ENCODE measurements around the gene ARIH1. TPM values are rescaled to one million over a fixed set of nuclear protein-coding genes. Genes with fewer than 3 reads are reported as not detected.

Gene ARIH1
- total and polyA plus RNA-seq, 2 experiments from 2014 or later, result 30.5 to 48.6 TPM

DNA sequence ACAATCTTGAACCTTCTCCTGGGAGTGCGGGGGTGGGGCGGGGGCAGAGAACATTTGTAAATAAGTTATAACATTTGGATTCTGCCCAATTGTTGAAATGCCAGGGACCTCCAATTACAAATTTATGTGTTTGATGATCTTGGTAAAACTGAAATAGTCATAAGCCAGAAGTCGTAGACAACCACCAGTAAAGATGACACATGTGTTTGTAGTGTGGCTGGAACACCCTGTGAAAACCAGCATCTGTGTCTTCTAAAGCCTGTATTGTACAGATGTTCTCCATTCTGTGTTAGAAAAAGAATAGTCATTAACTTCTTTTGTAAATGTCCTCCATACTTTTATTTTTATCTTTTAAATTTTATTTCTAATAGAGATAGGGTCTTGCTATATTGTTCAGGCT is 61.8 kb downstream of the ARIH1 start:
- Histone ChIP-seq H3K79me2 (replicated peaks; ENCODE audit: insufficient read depth) (peaks cover 51% of the 10 kb centered on the region), H3K4me3 (no peak overlapping the region), H4K20me1 (replicated peaks; ENCODE audit: insufficient read depth) (peaks cover 12% of the 10 kb centered on the region), H3K27me3 (ENCODE audit: insufficient read depth) (no peaks in the 10 kb centered on the region), H3K4me1 (ENCODE audit: insufficient read depth) (no peaks in the 10 kb centered on the region), H3F3A (replicated peaks; ENCODE audit: low read depth) (no peaks in the 10 kb centered on the region), H3K9me2 (ENCODE audit: insufficient read depth) (no peaks in the 10 kb centered on the region), H3K27ac (ENCODE audit: low read depth) (no peak overlapping the region), H3K4me2 (no peak overlapping the region), H3K36me3 (ENCODE audit: insufficient read depth) (no peaks in the 10 kb centered on the region), H2AFZ (no peak overlapping the region)
- H3K4me3 Mint-ChIP-seq, result no peak overlapping the region
- ATAC-seq (no peak), DNase-seq (ENCODE audit: low spot score) (no peak)
- H3K36me3 Mint-ChIP-seq (ENCODE audit: low read depth), result peaks cover 30% of the 10 kb centered on the region
- no peaks in the 10 kb centered on the region for H3K27me3 Mint-ChIP-seq (ENCODE audit: insufficient read depth, low read depth, poor library complexity)
- peaks cover 16% of the 10 kb centered on the region for H3K9me3 Mint-ChIP-seq
- H3K4me1 Mint-ChIP-seq, result no peaks in the 10 kb centered on the region
- TF ChIP-seq ZNF331 (CRISPR knock-in tag; IDR thresholded peaks at IDR 0.05; ENCODE audit: low read depth), result no peak
- TF ChIP-seq, protein P1, sequence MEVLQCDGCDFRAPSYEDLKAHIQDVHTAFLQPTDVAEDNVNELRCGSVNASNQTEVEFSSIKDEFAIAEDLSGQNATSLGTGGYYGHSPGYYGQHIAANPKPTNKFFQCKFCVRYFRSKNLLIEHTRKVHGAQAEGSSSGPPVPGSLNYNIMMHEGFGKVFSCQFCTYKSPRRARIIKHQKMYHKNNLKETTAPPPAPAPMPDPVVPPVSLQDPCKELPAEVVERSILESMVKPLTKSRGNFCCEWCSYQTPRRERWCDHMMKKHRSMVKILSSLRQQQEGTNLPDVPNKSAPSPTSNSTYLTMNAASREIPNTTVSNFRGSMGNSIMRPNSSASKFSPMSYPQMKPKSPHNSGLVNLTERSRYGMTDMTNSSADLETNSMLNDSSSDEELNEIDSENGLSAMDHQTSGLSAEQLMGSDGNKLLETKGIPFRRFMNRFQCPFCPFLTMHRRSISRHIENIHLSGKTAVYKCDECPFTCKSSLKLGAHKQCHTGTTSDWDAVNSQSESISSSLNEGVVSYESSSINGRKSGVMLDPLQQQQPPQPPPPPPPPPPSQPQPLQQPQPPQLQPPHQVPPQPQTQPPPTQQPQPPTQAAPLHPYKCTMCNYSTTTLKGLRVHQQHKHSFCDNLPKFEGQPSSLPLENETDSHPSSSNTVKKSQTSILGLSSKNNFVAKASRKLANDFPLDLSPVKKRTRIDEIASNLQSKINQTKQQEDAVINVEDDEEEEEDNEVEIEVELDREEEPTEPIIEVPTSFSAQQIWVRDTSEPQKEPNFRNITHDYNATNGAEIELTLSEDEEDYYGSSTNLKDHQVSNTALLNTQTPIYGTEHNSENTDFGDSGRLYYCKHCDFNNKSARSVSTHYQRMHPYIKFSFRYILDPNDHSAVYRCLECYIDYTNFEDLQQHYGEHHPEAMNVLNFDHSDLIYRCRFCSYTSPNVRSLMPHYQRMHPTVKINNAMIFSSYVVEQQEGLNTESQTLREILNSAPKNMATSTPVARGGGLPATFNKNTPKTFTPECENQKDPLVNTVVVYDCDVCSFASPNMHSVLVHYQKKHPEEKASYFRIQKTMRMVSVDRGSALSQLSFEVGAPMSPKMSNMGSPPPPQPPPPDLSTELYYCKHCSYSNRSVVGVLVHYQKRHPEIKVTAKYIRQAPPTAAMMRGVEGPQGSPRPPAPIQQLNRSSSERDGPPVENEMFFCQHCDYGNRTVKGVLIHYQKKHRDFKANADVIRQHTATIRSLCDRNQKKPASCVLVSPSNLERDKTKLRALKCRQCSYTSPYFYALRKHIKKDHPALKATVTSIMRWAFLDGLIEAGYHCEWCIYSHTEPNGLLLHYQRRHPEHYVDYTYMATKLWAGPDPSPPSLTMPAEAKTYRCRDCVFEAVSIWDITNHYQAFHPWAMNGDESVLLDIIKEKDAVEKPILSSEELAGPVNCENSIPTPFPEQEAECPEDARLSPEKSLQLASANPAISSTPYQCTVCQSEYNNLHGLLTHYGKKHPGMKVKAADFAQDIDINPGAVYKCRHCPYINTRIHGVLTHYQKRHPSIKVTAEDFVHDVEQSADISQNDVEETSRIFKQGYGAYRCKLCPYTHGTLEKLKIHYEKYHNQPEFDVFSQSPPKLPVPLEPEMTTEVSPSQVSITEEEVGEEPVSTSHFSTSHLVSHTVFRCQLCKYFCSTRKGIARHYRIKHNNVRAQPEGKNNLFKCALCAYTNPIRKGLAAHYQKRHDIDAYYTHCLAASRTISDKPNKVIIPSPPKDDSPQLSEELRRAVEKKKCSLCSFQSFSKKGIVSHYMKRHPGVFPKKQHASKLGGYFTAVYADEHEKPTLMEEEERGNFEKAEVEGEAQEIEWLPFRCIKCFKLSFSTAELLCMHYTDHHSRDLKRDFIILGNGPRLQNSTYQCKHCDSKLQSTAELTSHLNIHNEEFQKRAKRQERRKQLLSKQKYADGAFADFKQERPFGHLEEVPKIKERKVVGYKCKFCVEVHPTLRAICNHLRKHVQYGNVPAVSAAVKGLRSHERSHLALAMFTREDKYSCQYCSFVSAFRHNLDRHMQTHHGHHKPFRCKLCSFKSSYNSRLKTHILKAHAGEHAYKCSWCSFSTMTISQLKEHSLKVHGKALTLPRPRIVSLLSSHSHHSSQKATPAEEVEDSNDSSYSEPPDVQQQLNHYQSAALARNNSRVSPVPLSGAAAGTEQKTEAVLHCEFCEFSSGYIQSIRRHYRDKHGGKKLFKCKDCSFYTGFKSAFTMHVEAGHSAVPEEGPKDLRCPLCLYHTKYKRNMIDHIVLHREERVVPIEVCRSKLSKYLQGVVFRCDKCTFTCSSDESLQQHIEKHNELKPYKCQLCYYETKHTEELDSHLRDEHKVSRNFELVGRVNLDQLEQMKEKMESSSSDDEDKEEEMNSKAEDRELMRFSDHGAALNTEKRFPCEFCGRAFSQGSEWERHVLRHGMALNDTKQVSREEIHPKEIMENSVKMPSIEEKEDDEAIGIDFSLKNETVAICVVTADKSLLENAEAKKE (CRISPR knock-in tag; IDR thresholded peaks at IDR 0.05), result no peak
- TF ChIP-seq EZH2phosphoT487 (IDR thresholded peaks at IDR 0.05; ENCODE audit: unreplicated experiment), result no peak
- TF ChIP-seq JUNB (IDR thresholded peaks at IDR 0.05; ENCODE audit: unreplicated experiment), result no peak
- TF ChIP-seq ZNF114 (CRISPR knock-in tag; IDR thresholded peaks at IDR 0.05), result no peak
- TF ChIP-seq, protein P2, sequence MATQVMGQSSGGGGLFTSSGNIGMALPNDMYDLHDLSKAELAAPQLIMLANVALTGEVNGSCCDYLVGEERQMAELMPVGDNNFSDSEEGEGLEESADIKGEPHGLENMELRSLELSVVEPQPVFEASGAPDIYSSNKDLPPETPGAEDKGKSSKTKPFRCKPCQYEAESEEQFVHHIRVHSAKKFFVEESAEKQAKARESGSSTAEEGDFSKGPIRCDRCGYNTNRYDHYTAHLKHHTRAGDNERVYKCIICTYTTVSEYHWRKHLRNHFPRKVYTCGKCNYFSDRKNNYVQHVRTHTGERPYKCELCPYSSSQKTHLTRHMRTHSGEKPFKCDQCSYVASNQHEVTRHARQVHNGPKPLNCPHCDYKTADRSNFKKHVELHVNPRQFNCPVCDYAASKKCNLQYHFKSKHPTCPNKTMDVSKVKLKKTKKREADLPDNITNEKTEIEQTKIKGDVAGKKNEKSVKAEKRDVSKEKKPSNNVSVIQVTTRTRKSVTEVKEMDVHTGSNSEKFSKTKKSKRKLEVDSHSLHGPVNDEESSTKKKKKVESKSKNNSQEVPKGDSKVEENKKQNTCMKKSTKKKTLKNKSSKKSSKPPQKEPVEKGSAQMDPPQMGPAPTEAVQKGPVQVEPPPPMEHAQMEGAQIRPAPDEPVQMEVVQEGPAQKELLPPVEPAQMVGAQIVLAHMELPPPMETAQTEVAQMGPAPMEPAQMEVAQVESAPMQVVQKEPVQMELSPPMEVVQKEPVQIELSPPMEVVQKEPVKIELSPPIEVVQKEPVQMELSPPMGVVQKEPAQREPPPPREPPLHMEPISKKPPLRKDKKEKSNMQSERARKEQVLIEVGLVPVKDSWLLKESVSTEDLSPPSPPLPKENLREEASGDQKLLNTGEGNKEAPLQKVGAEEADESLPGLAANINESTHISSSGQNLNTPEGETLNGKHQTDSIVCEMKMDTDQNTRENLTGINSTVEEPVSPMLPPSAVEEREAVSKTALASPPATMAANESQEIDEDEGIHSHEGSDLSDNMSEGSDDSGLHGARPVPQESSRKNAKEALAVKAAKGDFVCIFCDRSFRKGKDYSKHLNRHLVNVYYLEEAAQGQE (IDR thresholded peaks at IDR 0.05; ENCODE audit: unreplicated experiment), result no peak
- no peak for TF ChIP-seq POLR2AphosphoS5 (IDR thresholded peaks at IDR 0.05; ENCODE audit: low read depth)
- no peak for TF ChIP-seq EZH2 (IDR thresholded peaks at IDR 0.05; ENCODE audit: low read depth, unreplicated experiment)
- TF ChIP-seq, protein P3, sequence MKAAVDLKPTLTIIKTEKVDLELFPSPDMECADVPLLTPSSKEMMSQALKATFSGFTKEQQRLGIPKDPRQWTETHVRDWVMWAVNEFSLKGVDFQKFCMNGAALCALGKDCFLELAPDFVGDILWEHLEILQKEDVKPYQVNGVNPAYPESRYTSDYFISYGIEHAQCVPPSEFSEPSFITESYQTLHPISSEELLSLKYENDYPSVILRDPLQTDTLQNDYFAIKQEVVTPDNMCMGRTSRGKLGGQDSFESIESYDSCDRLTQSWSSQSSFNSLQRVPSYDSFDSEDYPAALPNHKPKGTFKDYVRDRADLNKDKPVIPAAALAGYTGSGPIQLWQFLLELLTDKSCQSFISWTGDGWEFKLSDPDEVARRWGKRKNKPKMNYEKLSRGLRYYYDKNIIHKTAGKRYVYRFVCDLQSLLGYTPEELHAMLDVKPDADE (IDR thresholded peaks at IDR 0.05), result no peak
- no peak for TF ChIP-seq CREB1 (CRISPR knock-in tag; IDR thresholded peaks at IDR 0.05; ENCODE audit: low read depth)
- TF ChIP-seq, protein P4, sequence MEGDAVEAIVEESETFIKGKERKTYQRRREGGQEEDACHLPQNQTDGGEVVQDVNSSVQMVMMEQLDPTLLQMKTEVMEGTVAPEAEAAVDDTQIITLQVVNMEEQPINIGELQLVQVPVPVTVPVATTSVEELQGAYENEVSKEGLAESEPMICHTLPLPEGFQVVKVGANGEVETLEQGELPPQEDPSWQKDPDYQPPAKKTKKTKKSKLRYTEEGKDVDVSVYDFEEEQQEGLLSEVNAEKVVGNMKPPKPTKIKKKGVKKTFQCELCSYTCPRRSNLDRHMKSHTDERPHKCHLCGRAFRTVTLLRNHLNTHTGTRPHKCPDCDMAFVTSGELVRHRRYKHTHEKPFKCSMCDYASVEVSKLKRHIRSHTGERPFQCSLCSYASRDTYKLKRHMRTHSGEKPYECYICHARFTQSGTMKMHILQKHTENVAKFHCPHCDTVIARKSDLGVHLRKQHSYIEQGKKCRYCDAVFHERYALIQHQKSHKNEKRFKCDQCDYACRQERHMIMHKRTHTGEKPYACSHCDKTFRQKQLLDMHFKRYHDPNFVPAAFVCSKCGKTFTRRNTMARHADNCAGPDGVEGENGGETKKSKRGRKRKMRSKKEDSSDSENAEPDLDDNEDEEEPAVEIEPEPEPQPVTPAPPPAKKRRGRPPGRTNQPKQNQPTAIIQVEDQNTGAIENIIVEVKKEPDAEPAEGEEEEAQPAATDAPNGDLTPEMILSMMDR (conservative IDR thresholded peaks at IDR 0.05; ENCODE audit: low read depth in 2 of 2), result no peak
- no peak for TF ChIP-seq NANOG (IDR thresholded peaks at IDR 0.05; ENCODE audit: borderline replicate concordance)
- H3K27ac Mint-ChIP-seq, result no peak overlapping the region
